Measurements from ENCODE around the gene TRAPPC2L. TPM values are rescaled to one million over a fixed set of nuclear protein-coding genes. Genes with fewer than 3 reads are reported as not detected.
A peak's percentile ranks its signal among the peaks of the same experiment; 100 is the strongest.

TRAPPC2L gene
- total and polyA plus RNA-seq, 10 of the 15 experiments (the other 5 are each of a cell fraction or from before 2014, with no cell fraction given) = 56.3 to 363 (median 118) TPM

DNA sequence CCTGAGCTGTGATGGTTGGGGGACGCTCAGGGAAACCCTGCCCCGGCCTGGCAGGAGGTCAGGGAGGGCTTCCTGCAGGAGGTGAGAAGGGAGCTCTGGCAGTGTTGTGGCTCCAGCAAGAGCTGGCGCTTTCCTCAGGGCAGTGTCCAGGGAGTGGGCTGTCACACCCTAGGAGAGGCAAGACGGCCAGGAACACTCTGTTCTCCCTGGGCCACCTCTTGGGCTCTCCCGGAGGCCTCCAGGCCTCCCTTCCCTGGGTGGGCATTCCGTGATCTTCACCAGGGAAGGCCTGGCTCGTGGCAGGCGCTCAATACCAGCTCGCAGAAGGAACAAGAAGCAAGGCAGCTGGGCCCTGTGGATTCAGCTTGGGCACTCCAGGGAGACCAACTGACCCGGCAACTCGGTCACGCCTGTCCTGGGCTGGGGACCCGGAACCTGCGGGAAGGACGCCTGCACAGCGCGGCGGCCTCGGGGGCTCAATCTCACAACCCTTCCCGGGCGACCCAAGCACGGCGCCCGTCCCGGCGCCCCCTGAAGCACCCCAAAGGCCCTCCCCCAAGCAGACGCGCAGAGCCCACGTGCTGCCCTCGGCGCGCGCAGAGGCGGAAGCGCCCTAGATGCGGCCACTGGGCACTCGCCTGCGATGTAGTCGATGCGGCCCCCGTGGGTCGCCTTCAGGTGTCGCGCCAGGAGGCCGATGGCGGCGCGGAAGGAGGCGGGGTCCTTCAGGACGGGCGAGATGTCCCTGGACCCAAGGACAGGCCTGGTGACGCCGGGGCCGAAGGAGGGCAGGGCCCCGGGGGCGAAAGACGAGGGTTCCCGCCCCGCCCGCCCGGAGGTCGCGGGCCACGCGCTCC is 45.8 kb upstream of the TRAPPC2L start (continued):
- no peak for TF ChIP-seq SMAD1 (IDR thresholded peaks at IDR 0.05; ENCODE audit: low read depth, partially characterized antibody)
- peak; percentile 95 for TF ChIP-seq NKRF (conservative IDR thresholded peaks at IDR 0.05)
- TF ChIP-seq, protein P1, sequence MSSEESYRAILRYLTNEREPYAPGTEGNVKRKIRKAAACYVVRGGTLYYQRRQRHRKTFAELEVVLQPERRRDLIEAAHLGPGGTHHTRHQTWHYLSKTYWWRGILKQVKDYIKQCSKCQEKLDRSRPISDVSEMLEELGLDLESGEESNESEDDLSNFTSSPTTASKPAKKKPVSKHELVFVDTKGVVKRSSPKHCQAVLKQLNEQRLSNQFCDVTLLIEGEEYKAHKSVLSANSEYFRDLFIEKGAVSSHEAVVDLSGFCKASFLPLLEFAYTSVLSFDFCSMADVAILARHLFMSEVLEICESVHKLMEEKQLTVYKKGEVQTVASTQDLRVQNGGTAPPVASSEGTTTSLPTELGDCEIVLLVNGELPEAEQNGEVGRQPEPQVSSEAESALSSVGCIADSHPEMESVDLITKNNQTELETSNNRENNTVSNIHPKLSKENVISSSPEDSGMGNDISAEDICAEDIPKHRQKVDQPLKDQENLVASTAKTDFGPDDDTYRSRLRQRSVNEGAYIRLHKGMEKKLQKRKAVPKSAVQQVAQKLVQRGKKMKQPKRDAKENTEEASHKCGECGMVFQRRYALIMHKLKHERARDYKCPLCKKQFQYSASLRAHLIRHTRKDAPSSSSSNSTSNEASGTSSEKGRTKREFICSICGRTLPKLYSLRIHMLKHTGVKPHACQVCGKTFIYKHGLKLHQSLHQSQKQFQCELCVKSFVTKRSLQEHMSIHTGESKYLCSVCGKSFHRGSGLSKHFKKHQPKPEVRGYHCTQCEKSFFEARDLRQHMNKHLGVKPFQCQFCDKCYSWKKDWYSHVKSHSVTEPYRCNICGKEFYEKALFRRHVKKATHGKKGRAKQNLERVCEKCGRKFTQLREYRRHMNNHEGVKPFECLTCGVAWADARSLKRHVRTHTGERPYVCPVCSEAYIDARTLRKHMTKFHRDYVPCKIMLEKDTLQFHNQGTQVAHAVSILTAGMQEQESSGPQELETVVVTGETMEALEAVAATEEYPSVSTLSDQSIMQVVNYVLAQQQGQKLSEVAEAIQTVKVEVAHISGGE (CRISPR knock-in tag; IDR thresholded peaks at IDR 0.05) = no peak
- TF ChIP-seq PAX8 (IDR thresholded peaks at IDR 0.05) = no peak
- peak; percentile 52 for TF ChIP-seq HCFC1 (IDR thresholded peaks at IDR 0.05; ENCODE audit: low read length)
- TF ChIP-seq, protein P2, sequence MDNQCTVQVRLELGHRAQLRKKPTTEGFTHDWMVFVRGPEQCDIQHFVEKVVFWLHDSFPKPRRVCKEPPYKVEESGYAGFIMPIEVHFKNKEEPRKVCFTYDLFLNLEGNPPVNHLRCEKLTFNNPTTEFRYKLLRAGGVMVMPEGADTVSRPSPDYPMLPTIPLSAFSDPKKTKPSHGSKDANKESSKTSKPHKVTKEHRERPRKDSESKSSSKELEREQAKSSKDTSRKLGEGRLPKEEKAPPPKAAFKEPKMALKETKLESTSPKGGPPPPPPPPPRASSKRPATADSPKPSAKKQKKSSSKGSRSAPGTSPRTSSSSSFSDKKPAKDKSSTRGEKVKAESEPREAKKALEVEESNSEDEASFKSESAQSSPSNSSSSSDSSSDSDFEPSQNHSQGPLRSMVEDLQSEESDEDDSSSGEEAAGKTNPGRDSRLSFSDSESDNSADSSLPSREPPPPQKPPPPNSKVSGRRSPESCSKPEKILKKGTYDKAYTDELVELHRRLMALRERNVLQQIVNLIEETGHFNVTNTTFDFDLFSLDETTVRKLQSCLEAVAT (IDR thresholded peaks at IDR 0.05) = no peak; the same call in 1 of the 2 replicates
- TF ChIP-seq POLR2A (IDR thresholded peaks at IDR 0.05; ENCODE audit: low read depth, low read length) = peak; percentile 84
- no peak for TF ChIP-seq TCF3 (IDR thresholded peaks at IDR 0.05; ENCODE audit: borderline replicate concordance, insufficient read depth, low read depth, low read length)
- no peak for TF ChIP-seq TARDBP (IDR thresholded peaks at IDR 0.05; ENCODE audit: borderline replicate concordance)
- TF ChIP-seq EGR1 (IDR thresholded peaks at IDR 0.05; ENCODE audit: borderline replicate concordance in 1 of 2, low read depth in 2 of 2, low read length in 2 of 2) = peak in 1 of 2 experiments; percentile 46; a peak in 1 of 3 replicates
- TF ChIP-seq, protein P3, sequence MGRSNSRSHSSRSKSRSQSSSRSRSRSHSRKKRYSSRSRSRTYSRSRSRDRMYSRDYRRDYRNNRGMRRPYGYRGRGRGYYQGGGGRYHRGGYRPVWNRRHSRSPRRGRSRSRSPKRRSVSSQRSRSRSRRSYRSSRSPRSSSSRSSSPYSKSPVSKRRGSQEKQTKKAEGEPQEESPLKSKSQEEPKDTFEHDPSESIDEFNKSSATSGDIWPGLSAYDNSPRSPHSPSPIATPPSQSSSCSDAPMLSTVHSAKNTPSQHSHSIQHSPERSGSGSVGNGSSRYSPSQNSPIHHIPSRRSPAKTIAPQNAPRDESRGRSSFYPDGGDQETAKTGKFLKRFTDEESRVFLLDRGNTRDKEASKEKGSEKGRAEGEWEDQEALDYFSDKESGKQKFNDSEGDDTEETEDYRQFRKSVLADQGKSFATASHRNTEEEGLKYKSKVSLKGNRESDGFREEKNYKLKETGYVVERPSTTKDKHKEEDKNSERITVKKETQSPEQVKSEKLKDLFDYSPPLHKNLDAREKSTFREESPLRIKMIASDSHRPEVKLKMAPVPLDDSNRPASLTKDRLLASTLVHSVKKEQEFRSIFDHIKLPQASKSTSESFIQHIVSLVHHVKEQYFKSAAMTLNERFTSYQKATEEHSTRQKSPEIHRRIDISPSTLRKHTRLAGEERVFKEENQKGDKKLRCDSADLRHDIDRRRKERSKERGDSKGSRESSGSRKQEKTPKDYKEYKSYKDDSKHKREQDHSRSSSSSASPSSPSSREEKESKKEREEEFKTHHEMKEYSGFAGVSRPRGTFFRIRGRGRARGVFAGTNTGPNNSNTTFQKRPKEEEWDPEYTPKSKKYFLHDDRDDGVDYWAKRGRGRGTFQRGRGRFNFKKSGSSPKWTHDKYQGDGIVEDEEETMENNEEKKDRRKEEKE (IDR thresholded peaks at IDR 0.05) = no peak
- no peak; the same call in 1 of the 2 replicates for TF ChIP-seq NBN (IDR thresholded peaks at IDR 0.05)
- TF ChIP-seq, protein P4, sequence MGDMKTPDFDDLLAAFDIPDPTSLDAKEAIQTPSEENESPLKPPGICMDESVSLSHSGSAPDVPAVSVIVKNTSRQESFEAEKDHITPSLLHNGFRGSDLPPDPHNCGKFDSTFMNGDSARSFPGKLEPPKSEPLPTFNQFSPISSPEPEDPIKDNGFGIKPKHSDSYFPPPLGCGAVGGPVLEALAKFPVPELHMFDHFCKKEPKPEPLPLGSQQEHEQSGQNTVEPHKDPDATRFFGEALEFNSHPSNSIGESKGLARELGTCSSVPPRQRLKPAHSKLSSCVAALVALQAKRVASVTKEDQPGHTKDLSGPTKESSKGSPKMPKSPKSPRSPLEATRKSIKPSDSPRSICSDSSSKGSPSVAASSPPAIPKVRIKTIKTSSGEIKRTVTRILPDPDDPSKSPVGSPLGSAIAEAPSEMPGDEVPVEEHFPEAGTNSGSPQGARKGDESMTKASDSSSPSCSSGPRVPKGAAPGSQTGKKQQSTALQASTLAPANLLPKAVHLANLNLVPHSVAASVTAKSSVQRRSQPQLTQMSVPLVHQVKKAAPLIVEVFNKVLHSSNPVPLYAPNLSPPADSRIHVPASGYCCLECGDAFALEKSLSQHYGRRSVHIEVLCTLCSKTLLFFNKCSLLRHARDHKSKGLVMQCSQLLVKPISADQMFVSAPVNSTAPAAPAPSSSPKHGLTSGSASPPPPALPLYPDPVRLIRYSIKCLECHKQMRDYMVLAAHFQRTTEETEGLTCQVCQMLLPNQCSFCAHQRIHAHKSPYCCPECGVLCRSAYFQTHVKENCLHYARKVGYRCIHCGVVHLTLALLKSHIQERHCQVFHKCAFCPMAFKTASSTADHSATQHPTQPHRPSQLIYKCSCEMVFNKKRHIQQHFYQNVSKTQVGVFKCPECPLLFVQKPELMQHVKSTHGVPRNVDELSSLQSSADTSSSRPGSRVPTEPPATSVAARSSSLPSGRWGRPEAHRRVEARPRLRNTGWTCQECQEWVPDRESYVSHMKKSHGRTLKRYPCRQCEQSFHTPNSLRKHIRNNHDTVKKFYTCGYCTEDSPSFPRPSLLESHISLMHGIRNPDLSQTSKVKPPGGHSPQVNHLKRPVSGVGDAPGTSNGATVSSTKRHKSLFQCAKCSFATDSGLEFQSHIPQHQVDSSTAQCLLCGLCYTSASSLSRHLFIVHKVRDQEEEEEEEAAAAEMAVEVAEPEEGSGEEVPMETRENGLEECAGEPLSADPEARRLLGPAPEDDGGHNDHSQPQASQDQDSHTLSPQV (IDR thresholded peaks at IDR 0.05) = no peak
- TF ChIP-seq RAD21 (IDR thresholded peaks at IDR 0.05; ENCODE audit: insufficient read depth, low read depth, low read length) = no peak

Measured in GM12878 (cell line).